GM13977 (cell line): ENCODE measurements around the gene TPD52L2.

Experiments
- DNase-seq: peaks from one replicate; pipeline ENCODE4 v3.0.0; 2012; ENCODE audit warnings: low spot score
- in situ Hi-C: fragments of 300-500 bp; cut with MboI; formaldehyde crosslinking; loops from one replicate; pipeline ENCODE4 v1.12.0; 2022; ENCODE audit warnings: low sequenced_read_pairs, low pct_unique_long_range_greater_than_20kb, mixed read lengths, inconsistent platforms; ENCODE audit not compliant: unreplicated experiment
- TF ChIP-seq, protein P1 (sequence below): IDR thresholded peaks from 2 replicates; pipeline ENCODE4 v1.5.1; 2012; ENCODE audit warnings: mild to moderate bottlenecking, control low read depth; ENCODE audit not compliant: insufficient read depth; ENCODE audit errors: extremely low read depth, missing control alignments

The TPD52L2 gene

DNA sequence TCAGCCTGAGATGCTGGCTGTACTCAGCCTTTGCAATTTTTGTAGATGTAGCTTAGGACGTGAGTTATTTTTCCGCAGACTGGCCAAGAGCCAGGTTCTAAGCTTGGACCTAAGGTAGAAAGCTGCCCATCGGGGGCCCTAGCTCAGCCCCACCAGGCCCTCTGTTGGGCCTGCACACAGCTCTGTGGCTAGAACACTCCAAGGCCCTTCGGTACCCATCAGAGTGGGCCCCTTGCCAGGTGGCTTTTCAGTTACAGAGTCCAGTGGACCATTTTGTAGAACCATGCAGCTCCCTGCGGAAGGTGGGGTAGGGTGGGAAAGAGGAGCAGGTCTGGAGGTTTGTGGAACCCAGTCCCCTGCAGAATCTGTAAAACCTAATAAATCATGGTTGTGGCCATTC is 68.6 kb downstream of the TPD52L2 start:
- DNase-seq, result no peak
- in situ Hi-C loops, result no loop called here
- TF ChIP-seq, protein P1, sequence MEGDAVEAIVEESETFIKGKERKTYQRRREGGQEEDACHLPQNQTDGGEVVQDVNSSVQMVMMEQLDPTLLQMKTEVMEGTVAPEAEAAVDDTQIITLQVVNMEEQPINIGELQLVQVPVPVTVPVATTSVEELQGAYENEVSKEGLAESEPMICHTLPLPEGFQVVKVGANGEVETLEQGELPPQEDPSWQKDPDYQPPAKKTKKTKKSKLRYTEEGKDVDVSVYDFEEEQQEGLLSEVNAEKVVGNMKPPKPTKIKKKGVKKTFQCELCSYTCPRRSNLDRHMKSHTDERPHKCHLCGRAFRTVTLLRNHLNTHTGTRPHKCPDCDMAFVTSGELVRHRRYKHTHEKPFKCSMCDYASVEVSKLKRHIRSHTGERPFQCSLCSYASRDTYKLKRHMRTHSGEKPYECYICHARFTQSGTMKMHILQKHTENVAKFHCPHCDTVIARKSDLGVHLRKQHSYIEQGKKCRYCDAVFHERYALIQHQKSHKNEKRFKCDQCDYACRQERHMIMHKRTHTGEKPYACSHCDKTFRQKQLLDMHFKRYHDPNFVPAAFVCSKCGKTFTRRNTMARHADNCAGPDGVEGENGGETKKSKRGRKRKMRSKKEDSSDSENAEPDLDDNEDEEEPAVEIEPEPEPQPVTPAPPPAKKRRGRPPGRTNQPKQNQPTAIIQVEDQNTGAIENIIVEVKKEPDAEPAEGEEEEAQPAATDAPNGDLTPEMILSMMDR, result no peak

DNA sequence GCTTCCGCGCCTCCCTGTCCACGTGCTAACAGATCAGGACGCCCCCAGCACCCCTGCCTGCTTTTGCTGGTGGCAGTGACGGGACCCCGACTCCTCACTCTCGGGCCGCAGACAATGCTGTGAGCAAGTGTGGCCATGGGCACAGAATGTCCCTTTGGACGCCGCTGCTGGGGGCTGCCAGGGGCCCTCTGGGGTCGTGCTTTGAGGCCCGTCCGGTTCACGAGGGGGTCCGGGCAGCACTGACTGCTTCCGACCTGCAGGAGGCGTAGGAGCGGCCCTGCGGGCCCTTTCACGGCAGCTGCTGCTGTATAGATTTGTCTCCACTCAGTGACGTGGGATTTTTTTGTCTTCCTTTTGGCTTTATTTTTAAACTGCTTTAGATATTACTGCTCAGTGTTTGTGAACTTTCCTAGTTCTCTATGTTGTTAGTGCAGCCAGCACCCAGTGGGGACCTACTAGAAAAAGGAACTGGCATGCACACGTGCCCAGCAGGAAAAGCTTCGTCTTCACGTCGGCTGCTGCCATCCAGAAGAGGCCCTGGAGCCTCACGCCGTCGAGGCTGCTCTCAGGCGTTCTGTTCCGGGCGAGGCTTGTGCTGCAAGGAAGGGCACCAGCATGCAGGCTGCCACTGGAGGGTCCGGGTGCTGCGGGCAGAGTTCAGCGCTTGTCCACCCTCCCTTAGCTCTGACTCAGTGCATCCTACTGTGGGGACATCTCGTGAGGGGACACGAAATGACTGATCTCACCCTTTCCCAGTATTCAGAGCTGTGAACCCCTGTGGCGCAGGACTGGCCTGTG is 69.4 kb downstream of the TPD52L2 start:
- in situ Hi-C loops, result no loop called here
- DNase-seq, result no peak
- TF ChIP-seq, protein P1, result no peak

DNA sequence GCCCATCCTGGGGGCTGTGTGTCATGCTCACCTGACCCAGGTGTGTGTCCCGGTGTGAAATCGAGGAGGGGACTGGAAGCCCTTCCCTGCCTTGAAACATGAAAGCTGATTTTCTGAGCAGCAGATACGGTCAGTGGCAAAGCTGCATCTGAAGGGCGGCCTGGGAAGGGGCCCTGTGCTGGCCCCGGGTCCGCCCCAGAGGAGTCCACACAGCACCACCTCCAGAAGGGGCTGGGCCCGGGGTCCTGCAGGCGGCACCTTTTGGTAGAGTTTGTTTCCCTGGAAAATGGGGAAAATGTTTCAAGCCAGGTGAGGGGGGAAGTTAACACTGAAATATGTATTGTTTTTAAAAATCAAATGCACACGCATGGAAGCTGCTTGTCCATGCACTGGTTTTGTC is 70.4 kb downstream of the TPD52L2 start:
- in situ Hi-C loops, result no loop called here
- TF ChIP-seq, protein P1, result no peak
- no peak for DNase-seq

DNA sequence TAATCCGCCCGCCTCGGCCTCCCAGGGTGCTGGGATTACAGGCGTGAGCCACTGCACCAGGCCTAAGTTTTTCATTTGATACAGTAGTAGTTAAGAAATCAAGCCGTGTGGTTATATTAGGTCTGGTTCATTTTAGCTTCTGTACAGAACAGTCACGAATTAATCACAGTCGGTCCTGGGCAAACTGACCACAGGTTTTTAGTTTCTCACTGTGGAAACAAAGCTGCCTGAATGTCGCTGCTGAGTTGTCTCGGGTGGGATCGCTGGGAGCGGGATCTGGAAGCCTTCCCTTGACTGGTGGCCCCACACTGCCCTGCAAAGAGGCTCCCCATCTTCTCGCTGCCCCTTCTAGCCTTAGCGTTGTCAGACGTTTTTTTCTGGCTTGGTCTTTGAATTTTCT is 72.5 kb downstream of the TPD52L2 start:
- DNase-seq, result no peak
- in situ Hi-C loops, result no loop called here
- TF ChIP-seq, protein P1, result no peak

DNA sequence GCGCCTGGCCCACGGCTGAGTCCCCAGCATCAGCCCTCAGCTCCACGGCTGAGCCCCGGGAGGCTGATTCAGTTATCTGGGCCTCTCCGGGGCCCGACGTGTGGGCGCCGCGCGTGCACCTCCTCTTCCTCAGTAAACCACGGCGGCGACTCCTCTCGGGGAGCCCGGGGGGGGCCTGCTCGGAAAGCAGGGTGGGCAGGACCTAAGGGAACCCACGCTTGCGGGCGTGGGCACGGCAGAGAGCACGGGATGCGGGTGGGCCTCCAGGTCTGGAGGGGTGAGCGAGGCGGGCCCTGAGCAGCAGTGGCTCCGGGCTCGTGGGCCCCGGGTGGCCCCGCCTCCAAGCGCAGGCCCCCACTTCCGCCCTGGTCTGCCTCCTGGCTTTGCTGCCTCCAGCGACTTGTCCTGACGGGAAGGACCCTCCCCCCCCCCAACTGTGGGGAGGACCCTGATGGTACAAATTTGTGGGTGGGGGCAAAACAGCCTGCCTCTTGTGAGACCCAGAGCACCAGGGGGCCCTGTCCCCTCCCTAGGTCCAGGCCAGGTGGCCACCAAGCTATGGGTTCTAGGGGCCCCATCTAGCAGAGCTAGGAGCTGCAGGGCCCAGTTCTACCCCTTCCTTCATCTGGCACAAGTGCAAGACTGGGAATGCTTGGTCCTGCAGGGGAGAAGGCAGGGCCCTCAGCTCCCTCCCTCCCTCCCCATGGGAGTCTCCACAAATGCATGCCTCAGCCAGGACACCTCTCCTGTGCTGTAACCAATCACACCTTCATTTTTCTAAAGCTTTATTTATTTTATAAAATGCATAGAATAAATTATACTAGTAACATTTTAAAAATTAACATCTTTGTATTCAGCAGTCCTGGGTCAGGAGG is 74.2 kb downstream of the TPD52L2 start:
- peak; percentile 24 for DNase-seq
- TF ChIP-seq, protein P1, result no peak
- in situ Hi-C loops, result no loop called here

DNA sequence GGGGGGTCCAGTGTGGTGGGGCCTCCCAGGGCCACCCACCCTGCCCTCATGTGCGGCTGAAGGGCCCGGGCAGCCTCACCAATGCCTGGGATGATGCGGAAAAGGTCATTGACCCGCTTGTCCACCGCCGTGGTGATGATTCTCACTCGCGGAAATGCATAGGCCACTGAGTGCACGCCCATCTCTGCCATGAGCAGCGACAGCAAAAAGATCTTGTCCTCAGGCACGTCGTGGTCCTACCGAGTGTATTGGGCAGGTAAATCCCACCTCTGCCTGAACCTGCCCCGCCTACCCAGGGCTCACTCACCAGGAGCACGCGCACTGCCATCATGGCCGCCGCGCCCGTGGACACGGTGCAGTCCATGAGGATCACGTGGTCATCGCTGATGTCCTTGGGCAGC is 75.0 kb downstream of the TPD52L2 start:
- no peak for DNase-seq
- TF ChIP-seq, protein P1, result no peak
- in situ Hi-C loops, result no loop called here
